Left ventricle myocardium inferior (tissue), 1 donor: Measurements from ENCODE around the gene SOCS3. TPM values are rescaled to one million over a fixed set of nuclear protein-coding genes. Genes with fewer than 3 reads are reported as not detected.
"Not testable (repeated sequence)": the region's sequence is repeated elsewhere in the genome, so short reads cannot be mapped to it uniquely, and the experiment has no call there.

Experiments
- DNase-seq: peaks from one replicate; pipeline ENCODE4 v3.0.0-alpha.2; 2020
- H3K27ac ChIP-seq: fragments of 200-600 bp; replicated peaks from 2 replicates; pipeline ENCODE4 v1.8.0; 2021
- H3K27me3 ChIP-seq: fragments of 200-600 bp; 2 replicates; pipeline ENCODE4 v1.8.0; 2021; ENCODE audit warnings: low read depth
- H3K36me3 ChIP-seq: fragments of 200-600 bp; 2 replicates; pipeline ENCODE4 v1.8.0; 2021
- H3K4me1 ChIP-seq: fragments of 200-600 bp; 2 replicates; pipeline ENCODE4 v1.8.0; 2021
- H3K4me3 ChIP-seq: fragments of 200-600 bp; 2 replicates; pipeline ENCODE4 v1.8.0; 2021; ENCODE audit warnings: mild to moderate bottlenecking, moderate library complexity
- H3K9me3 ChIP-seq: fragments of 200-600 bp; replicated peaks from 2 replicates; pipeline ENCODE4 v1.8.0; 2021
- intact Hi-C: fragments of 100-400 bp; cut with micrococcal nuclease; formaldehyde crosslinking; loops from one replicate; pipeline ENCODE4 v1.11.0; 2022
- total RNA-seq: library from RNA; stranded (reverse); fragmentation: NEBNext Ultra II Directional; extraction: Animal tissue kit (Norgen Biotek cat#: 25700); gene quantifications from one replicate; pipeline ENCODE4 v1.2.1, GENCODE V29; 2021
- TF ChIP-seq, protein P1 (sequence below): fragments of 200-600 bp; IDR thresholded peaks from 2 replicates; pipeline ENCODE4 v1.8.0; 2021; ENCODE audit warnings: antibody characterized with exemption, mild to moderate bottlenecking, borderline replicate concordance
- donor health status: DM: no; HTN: yes; CAD: no; lungs with severe emphysema.

The SOCS3 gene
- total RNA-seq, 1 donor from 2014 or later: 9.5 TPM

DNA sequence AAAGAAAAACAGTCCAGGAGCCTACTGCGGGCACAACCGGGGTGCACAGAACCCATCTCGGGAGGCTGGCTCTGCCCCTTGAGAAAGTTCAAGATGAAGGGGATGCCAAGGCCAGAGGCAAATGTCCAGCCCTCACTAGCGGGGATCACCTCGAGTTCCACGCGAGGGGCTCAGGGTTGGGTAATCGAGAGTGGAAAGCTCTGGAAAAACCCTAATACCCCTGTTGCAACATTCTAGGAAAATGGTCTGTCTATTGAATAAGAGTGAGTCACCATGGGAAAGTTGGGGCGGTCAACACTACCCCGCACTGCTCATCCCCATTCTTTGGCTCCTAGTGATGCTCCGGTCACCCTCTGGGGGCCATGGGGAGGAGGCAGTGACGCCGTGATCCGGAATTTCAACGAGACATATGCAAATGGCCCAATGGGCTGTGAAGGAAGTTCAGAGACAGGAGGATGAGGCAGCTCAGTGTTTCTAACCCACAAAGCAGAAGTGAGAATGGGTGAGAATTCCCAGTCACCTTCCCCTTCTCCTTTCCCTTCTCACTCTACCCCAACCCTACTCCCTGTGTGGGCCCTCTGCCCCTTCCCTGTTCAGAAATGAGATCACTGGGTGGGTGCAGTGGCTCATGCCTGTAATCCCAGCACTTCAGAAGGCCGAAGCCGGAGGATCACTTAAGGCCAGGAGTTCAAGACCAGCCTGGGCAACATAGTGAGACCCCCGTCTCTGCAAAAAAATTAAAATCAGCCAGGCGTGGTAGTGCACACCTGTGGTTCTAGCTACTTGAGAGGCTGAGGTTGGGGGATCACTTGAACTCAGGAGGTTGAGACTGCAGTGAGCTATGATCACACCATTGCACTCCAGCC is 22.4 kb downstream of the SOCS3 start:
- Histone ChIP-seq H3K27ac (no peak overlapping the region), H3K36me3 (no peaks in the 10 kb centered on the region), H3K9me3 (no peaks in the 10 kb centered on the region), H3K27me3 (no peaks in the 10 kb centered on the region), H3K4me1 (peaks cover 11% of the 10 kb centered on the region), H3K4me3 (no peak overlapping the region)
- TF ChIP-seq, protein P1, sequence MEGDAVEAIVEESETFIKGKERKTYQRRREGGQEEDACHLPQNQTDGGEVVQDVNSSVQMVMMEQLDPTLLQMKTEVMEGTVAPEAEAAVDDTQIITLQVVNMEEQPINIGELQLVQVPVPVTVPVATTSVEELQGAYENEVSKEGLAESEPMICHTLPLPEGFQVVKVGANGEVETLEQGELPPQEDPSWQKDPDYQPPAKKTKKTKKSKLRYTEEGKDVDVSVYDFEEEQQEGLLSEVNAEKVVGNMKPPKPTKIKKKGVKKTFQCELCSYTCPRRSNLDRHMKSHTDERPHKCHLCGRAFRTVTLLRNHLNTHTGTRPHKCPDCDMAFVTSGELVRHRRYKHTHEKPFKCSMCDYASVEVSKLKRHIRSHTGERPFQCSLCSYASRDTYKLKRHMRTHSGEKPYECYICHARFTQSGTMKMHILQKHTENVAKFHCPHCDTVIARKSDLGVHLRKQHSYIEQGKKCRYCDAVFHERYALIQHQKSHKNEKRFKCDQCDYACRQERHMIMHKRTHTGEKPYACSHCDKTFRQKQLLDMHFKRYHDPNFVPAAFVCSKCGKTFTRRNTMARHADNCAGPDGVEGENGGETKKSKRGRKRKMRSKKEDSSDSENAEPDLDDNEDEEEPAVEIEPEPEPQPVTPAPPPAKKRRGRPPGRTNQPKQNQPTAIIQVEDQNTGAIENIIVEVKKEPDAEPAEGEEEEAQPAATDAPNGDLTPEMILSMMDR: no peak
- no peak for DNase-seq
- intact Hi-C loops: no loop called here

DNA sequence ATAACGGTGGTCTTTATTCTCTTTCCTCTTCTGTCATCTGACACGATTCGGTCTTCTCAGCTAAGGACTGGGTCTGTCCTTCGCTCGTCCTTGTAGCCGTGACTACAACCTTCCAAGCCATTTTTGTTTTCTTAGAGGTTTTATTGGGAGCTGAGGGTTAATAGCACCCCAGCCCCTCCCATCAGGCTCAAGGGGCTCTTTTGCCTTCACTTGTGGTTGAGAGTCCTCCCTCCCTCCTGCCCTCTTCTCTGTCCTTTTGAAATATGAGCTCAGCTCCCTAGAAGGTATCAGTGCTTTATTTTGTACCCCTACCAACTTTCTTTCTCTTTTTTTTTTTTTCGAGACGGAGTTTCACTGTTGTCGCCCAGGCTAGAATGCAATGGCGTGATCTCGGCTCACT is 24.7 kb downstream of the SOCS3 start:
- Histone ChIP-seq H3K4me1 (no peaks in the 10 kb centered on the region), H3K9me3 (no peaks in the 10 kb centered on the region), H3K27me3 (no peaks in the 10 kb centered on the region), H3K27ac (no peak overlapping the region), H3K36me3 (no peaks in the 10 kb centered on the region), H3K4me3 (no peak overlapping the region)
- TF ChIP-seq, protein P1: no peak
- intact Hi-C loops: no loop called here
- DNase-seq: no peak

DNA sequence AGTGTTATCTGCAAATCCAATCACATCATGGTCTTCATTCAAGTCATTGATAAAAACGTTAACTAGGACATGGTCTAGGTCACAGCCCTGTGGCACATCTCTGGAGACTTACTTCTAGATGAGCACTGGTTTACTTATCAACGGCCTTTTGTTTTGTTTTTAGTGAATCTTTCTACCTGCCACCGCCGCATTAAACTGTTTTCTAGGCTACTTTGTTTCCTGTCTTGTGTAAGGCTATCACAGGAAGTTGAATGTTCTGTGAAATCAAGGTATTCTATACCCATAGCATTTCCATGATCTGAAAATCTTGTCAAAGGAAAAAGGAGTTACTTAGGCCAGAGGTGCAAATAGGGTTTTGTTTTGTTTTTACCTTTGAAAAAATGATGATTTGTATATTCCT is 26.9 kb downstream of the SOCS3 start:
- no peaks in the 10 kb centered on the region for H3K9me3 ChIP-seq
- intact Hi-C loops: no loop called here
- H3K36me3 ChIP-seq: no peaks in the 10 kb centered on the region
- H3K4me3 ChIP-seq: no peak overlapping the region
- TF ChIP-seq, protein P1: no peak
- no peaks in the 10 kb centered on the region for H3K27me3 ChIP-seq
- no peak overlapping the region for H3K27ac ChIP-seq
- no peak for DNase-seq
- no peaks in the 10 kb centered on the region for H3K4me1 ChIP-seq

DNA sequence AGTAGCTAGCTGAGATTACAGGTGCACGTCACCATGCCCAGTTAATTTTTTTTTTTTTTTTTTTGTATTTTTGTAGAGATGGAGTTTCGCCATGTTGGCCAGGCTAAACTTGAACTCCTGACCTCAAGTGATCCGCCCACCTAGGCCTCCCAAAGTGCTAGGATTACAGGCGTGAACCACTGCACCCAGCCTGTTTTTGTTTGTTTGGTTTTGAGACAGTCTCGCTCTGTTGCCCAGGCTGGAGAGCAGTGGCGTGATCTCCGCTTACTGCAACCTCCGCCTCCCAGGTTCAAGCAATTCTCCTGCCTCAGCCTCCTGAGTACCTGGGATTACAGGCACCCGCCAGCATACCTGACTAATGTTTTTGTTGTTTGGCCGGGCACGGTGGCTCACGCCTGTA is 28.5 kb downstream of the SOCS3 start:
- H3K27ac ChIP-seq, H3K27me3 ChIP-seq, DNase-seq, intact Hi-C loops, H3K4me3 ChIP-seq, H3K4me1 ChIP-seq, H3K36me3 ChIP-seq, H3K9me3 ChIP-seq: not testable (repeated sequence)

DNA sequence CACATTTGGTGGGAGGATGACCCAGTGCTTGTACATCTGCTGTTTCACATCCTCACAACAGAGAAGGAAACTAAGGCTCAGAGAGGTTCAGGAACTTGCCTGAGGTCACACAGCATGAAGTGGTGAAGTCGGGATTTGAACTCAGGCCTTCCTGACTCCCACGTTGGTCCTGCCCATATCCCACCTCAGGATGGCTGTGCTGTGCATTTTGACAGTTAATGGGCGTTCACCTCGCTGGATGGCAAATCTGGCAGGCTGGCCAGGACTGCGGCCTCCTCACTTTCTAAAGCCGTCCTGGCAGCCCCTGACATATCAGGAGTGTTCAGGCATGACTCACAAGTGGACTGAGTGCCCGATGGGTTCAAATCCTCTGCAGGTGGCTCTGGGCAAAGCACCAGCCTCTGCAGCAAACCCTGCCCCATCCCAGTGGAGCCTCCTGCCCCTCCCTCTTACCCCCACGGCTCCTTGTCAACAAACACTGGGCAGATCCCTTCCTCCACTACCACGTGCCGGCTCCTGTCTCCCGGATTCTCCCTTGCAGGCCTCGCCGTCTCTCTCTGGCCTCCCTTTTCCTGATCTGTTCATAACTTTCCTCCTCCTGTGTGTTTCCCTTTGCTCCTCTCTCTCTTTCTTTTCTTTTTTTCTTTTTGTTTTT is 29.2 kb downstream of the SOCS3 start:
- Histone ChIP-seq H3K4me3 (no peak overlapping the region), H3K36me3 (no peaks in the 10 kb centered on the region), H3K9me3 (no peaks in the 10 kb centered on the region), H3K27me3 (no peaks in the 10 kb centered on the region), H3K27ac (no peak overlapping the region), H3K4me1 (peaks cover 5% of the 10 kb centered on the region)
- intact Hi-C loops: no loop called here
- DNase-seq: no peak
- TF ChIP-seq, protein P1: no peak
